GM19025 (cell line): ENCODE results near the gene KHDRBS1.
"Not testable (repeated sequence)": the region's sequence is repeated elsewhere in the genome, so short reads cannot be mapped to it uniquely, and the experiment has no call there.

Experiments used
- ATAC-seq: cut with Tn5 transposase; IDR thresholded peaks from one replicate; pipeline ENCODE4 v1.9.1; 2021; ENCODE audit warnings: mild to moderate bottlenecking, low read depth, moderate library complexity; ENCODE audit not compliant: unreplicated experiment

Gene KHDRBS1

GRCh38 chr1:32010246-32010645 lies 3.4 kb upstream of the KHDRBS1 start:
- ATAC-seq = no peak

- no peak for ATAC-seq
These were observed 821 bp upstream of the KHDRBS1 start for GRCh38 chr1:32012709-32013385.

GRCh38 chr1:32014199-32014947 lies 705 bp downstream of the KHDRBS1 start:
- ATAC-seq = peak; percentile 21

- ATAC-seq = no peak
These were observed 1.2 kb downstream of the KHDRBS1 start for GRCh38 chr1:32014948-32015273.

- ATAC-seq = no peak
These were observed 6.7 kb downstream of the KHDRBS1 start for GRCh38 chr1:32020339-32020738.

- ATAC-seq = not testable (repeated sequence)
These were observed 7.9 kb downstream of the KHDRBS1 start for GRCh38 chr1:32021574-32022018.

GRCh38 chr1:32023351-32023750 lies 9.7 kb downstream of the KHDRBS1 start:
- no peak for ATAC-seq

- no peak for ATAC-seq
These were observed 11.8 kb downstream of the KHDRBS1 start for GRCh38 chr1:32025515-32025914.

- no peak for ATAC-seq
These were observed 15.1 kb downstream of the KHDRBS1 start for GRCh38 chr1:32028746-32029145.

GRCh38 chr1:32031578-32032274 lies 18.1 kb downstream of the KHDRBS1 start:
- ATAC-seq = no peak

GRCh38 chr1:32032275-32032615 lies 18.6 kb downstream of the KHDRBS1 start:
- no peak for ATAC-seq

GRCh38 chr1:32035119-32035518 lies 21.5 kb downstream of the KHDRBS1 start:
- no peak for ATAC-seq

- no peak for ATAC-seq
These were observed 27.0 kb downstream of the KHDRBS1 start for GRCh38 chr1:32040711-32041110.

GRCh38 chr1:32042330-32042729 lies 28.7 kb downstream of the KHDRBS1 start:
- no peak for ATAC-seq

GRCh38 chr1:32044234-32044633 lies 30.6 kb downstream of the KHDRBS1 start:
- ATAC-seq = no peak

GRCh38 chr1:32045772-32046171 lies 32.1 kb downstream of the KHDRBS1 start:
- no peak for ATAC-seq

GRCh38 chr1:32047701-32048100 lies 34.0 kb downstream of the KHDRBS1 start:
- no peak for ATAC-seq

- no peak for ATAC-seq
These were observed 34.8 kb downstream of the KHDRBS1 start for GRCh38 chr1:32048440-32048839.

GRCh38 chr1:32051706-32052105 lies 38.0 kb downstream of the KHDRBS1 start:
- ATAC-seq = no peak

GRCh38 chr1:32052887-32053286 lies 39.2 kb downstream of the KHDRBS1 start:
- no peak for ATAC-seq

GRCh38 chr1:32055416-32055815 lies 41.7 kb downstream of the KHDRBS1 start:
- ATAC-seq = no peak

- no peak for ATAC-seq
These were observed 42.9 kb downstream of the KHDRBS1 start for GRCh38 chr1:32056598-32056997.
